H9 (cell line): ENCODE data around the gene ISOC1. TPM values are rescaled to one million over a fixed set of nuclear protein-coding genes. Genes with fewer than 3 reads are reported as not detected.

Source experiments
- DNase-seq: peaks from one replicate; pipeline ENCODE4 v3.0.0-alpha.2; 2017
- H2AFZ ChIP-seq: one replicate; pipeline ENCODE4 v1.6.1; 2013; ENCODE audit warnings: mild to moderate bottlenecking, low read length, control low read depth, moderate library complexity
- H2AK5ac ChIP-seq: 2 replicates; pipeline ENCODE4 v1.6.1; 2013; ENCODE audit warnings: low read length, control low read depth, mixed read lengths; ENCODE audit not compliant: insufficient read length
- H2BK120ac ChIP-seq: one replicate; pipeline ENCODE4 v1.6.1; 2013; ENCODE audit warnings: low read depth, mild to moderate bottlenecking, low read length, control low read depth, inconsistent platforms; ENCODE audit not compliant: poor library complexity, severe bottlenecking
- H2BK12ac ChIP-seq: 2 replicates; pipeline ENCODE4 v1.6.1; 2013; ENCODE audit warnings: low read length, control low read depth, mixed read lengths, low read depth; ENCODE audit not compliant: insufficient read length
- H2BK15ac ChIP-seq: 2 replicates; pipeline ENCODE4 v1.6.1; 2013; ENCODE audit warnings: low read depth, low read length, control low read depth
- H2BK20ac ChIP-seq: one replicate; pipeline ENCODE4 v1.6.1; 2013; ENCODE audit warnings: low read depth, mild to moderate bottlenecking, low read length, control low read depth, inconsistent platforms; ENCODE audit not compliant: poor library complexity, severe bottlenecking
- H2BK5ac ChIP-seq: 2 replicates; pipeline ENCODE4 v1.6.1; 2013; ENCODE audit warnings: low read length, control low read depth, mixed read lengths; ENCODE audit not compliant: insufficient read length
- H3K14ac ChIP-seq: 2 replicates; pipeline ENCODE4 v1.6.1; 2013; ENCODE audit warnings: low read length, control low read depth; ENCODE audit not compliant: insufficient read depth
- H3K18ac ChIP-seq: 2 replicates; pipeline ENCODE4 v1.6.1; 2013; ENCODE audit warnings: low read depth, mild to moderate bottlenecking, mixed read lengths, low read length, control low read depth; ENCODE audit not compliant: insufficient read length
- H3K23ac ChIP-seq: 2 replicates; pipeline ENCODE4 v1.6.1; 2013; ENCODE audit warnings: low read length, control low read depth, mixed read lengths, low read depth; ENCODE audit not compliant: insufficient read length
- H3K23me2 ChIP-seq: 2 replicates; pipeline ENCODE4 v1.6.1; 2013; ENCODE audit warnings: low read depth, mild to moderate bottlenecking, mixed read lengths, low read length, control low read depth; ENCODE audit not compliant: insufficient read length, poor library complexity, severe bottlenecking
- H3K27ac ChIP-seq: 2 replicates; pipeline ENCODE4 v1.5.1; 2013; ENCODE audit warnings: low read length, control low read depth, mixed read lengths, low read depth; ENCODE audit not compliant: insufficient read length
- H3K27me3 ChIP-seq: 2 replicates; pipeline ENCODE4 v1.6.1; 2013; ENCODE audit warnings: low read length, control low read depth, inconsistent platforms; ENCODE audit not compliant: insufficient read depth
- H3K4ac ChIP-seq: 2 replicates; pipeline ENCODE4 v1.6.1; 2013; ENCODE audit warnings: low read depth, mild to moderate bottlenecking, control low read depth, inconsistent platforms, low read length, moderate library complexity
- H3K4me1 ChIP-seq: 2 replicates; pipeline ENCODE4 v1.6.1; 2013; ENCODE audit warnings: low read length, control low read depth, inconsistent platforms; ENCODE audit not compliant: insufficient read depth
- H3K4me2 ChIP-seq: 2 replicates; pipeline ENCODE4 v1.6.1; 2013; ENCODE audit warnings: low read length, control low read depth, mixed read lengths; ENCODE audit not compliant: insufficient read length, insufficient read depth
- H3K56ac ChIP-seq: 2 replicates; pipeline ENCODE4 v1.6.1; 2013; ENCODE audit warnings: low read depth, mild to moderate bottlenecking, mixed read lengths, low read length, control low read depth; ENCODE audit not compliant: insufficient read length
- H3K79me1 ChIP-seq: 2 replicates; pipeline ENCODE4 v1.6.1; 2013; ENCODE audit warnings: low read depth, mild to moderate bottlenecking, moderate library complexity, low read length, control low read depth, inconsistent platforms; ENCODE audit not compliant: insufficient read depth, poor library complexity, severe bottlenecking
- H3K79me2 ChIP-seq: 2 replicates; pipeline ENCODE4 v1.6.1; 2013; ENCODE audit warnings: low read length, control low read depth, inconsistent platforms; ENCODE audit not compliant: insufficient read depth
- H3K9ac ChIP-seq: 2 replicates; pipeline ENCODE4 v1.6.1; 2013; ENCODE audit warnings: low read length, control low read depth, mixed read lengths; ENCODE audit not compliant: insufficient read length; ENCODE audit errors: extremely low read depth
- H3K9me3 ChIP-seq: one replicate; pipeline ENCODE4 v1.6.1; 2013; ENCODE audit warnings: low read depth, low read length, inconsistent platforms; ENCODE audit not compliant: control insufficient read depth
- H3T11ph ChIP-seq: one replicate; pipeline ENCODE4 v1.6.1; 2013; ENCODE audit warnings: mild to moderate bottlenecking, low read length, control low read depth, inconsistent platforms
- H4K20me1 ChIP-seq: one replicate; pipeline ENCODE4 v1.6.1; 2013; ENCODE audit not compliant: control insufficient read depth, insufficient read length, insufficient read depth
- H4K5ac ChIP-seq: 2 replicates; pipeline ENCODE4 v1.6.1; 2013; ENCODE audit warnings: low read depth, mild to moderate bottlenecking, mixed read lengths, low read length, control low read depth; ENCODE audit not compliant: insufficient read length
- H4K8ac ChIP-seq: replicated peaks from 2 replicates; pipeline ENCODE4 v1.6.1; 2013; ENCODE audit warnings: low read length, control low read depth, mixed read lengths, low read depth; ENCODE audit not compliant: insufficient read length
- H4K91ac ChIP-seq: 2 replicates; pipeline ENCODE4 v1.6.1; 2013; ENCODE audit warnings: low read depth, mild to moderate bottlenecking, moderate library complexity, mixed read lengths, low read length, control low read depth; ENCODE audit not compliant: insufficient read length
- H3K27ac Mint-ChIP-seq, 3 experiments: 2 replicates in 2 of 3; 3 replicates in 1 of 3; pipeline ENCODE4 v1.8.0; 2020 to 2021; ENCODE audit warnings: mixed read lengths in 3 of 3, mild to moderate bottlenecking in 1 of 3, moderate library complexity in 1 of 3
- H3K27me3 Mint-ChIP-seq: 2 replicates; pipeline ENCODE4 v1.8.0; 2021; ENCODE audit warnings: low read depth, mild to moderate bottlenecking, moderate library complexity, mixed read lengths
- H3K36me3 Mint-ChIP-seq, 3 experiments: 2 replicates in 2 of 3; 3 replicates in 1 of 3; pipeline ENCODE4 v1.8.0; 2020 to 2021; ENCODE audit warnings: low read depth in 3 of 3, mixed read lengths in 3 of 3; ENCODE audit not compliant: insufficient read depth in 1 of 3
- H3K4me1 Mint-ChIP-seq, 2 experiments: 2 replicates each; pipeline ENCODE4 v1.8.0; 2020; ENCODE audit warnings: mixed read lengths in 2 of 2
- H3K4me3 Mint-ChIP-seq, 2 experiments: 2 replicates in 1 of 2; 3 replicates in 1 of 2; pipeline ENCODE4 v1.8.0; 2020 to 2021; ENCODE audit warnings: mild to moderate bottlenecking in 2 of 2, mixed read lengths in 2 of 2, moderate library complexity in 1 of 2
- H3K9me3 Mint-ChIP-seq, 2 experiments: 2 replicates in 1 of 2; 3 replicates in 1 of 2; pipeline ENCODE4 v1.8.0; 2020; ENCODE audit warnings: mild to moderate bottlenecking in 2 of 2, mixed read lengths in 2 of 2, moderate library complexity in 1 of 2
- CTCF ChIP-seq: fragments of 200-600 bp; sonication (generic); conservative IDR thresholded peaks from 3 replicates; pipeline ENCODE4 v1.8.0; 2021; ENCODE audit warnings: antibody characterized with exemption, mild to moderate bottlenecking
- WGBS: extraction: QIAGEN DNeasy Blood & Tissue Kit; methylation state at CpG from one replicate; pipeline ENCODE4 v1.1.7; 2013; ENCODE audit warnings: missing lambda C conversion rate, low lambda C conversion rate, mixed read lengths; ENCODE audit not compliant: insufficient read length; ENCODE audit errors: extremely low coverage; 5-methylcytosine and 5-hydroxymethylcytosine counted together
- total RNA-seq: library from RNA; stranded (reverse); gene quantifications from 2 replicates; pipeline ENCODE4 v1.2.1, GENCODE V29; 2021

ISOC1 gene
- total RNA-seq, 1 experiment from 2014 or later = 23.0 TPM

- Histone ChIP-seq H3K14ac (no peak overlapping the region), H3K9ac (no peak overlapping the region), H4K91ac (no peak overlapping the region), H3K56ac (no peak overlapping the region), H3K79me2 (no peaks in the 10 kb centered on the region), H3K23me2 (no peaks in the 10 kb centered on the region), H2BK15ac (no peak overlapping the region), H3K4me1 (peaks cover 3% of the 10 kb centered on the region; the same call in 1 of the 2 replicates), H3K4me2 (no peak overlapping the region), H3K27me3 (no peaks in the 10 kb centered on the region), H4K20me1 (no peaks in the 10 kb centered on the region), H2BK120ac (no peak overlapping the region), H2AK5ac (no peak overlapping the region), H2BK5ac (no peak overlapping the region), H3K9me3 (no peaks in the 10 kb centered on the region), H2BK20ac (no peak overlapping the region), H4K5ac (no peak overlapping the region), H2BK12ac (no peak overlapping the region), H2AFZ (no peak overlapping the region), H3K23ac (no peak overlapping the region), H3K18ac (no peak overlapping the region), H3K79me1 (no peaks in the 10 kb centered on the region), H3K27ac (no peak overlapping the region), H4K8ac (no peak overlapping the region), H3T11ph (no peak overlapping the region), H3K4ac (no peak overlapping the region)
- no peak overlapping the region for H3K27ac Mint-ChIP-seq
- WGBS = no CpG with 5 or more reads among the region's 3 CpGs
- peaks cover 7 to 18% of the 10 kb centered on the region in 2 experiments for H3K4me1 Mint-ChIP-seq
- TF ChIP-seq CTCF = no peak
- DNase-seq = no peak
- H3K36me3 Mint-ChIP-seq = no peaks in the 10 kb centered on the region
- H3K9me3 Mint-ChIP-seq = no peaks in the 10 kb centered on the region
- no peaks in the 10 kb centered on the region for H3K27me3 Mint-ChIP-seq
- H3K4me3 Mint-ChIP-seq = no peak overlapping the region
Observed at GRCh38 chr5:129120158-129120581, 25.6 kb downstream of the ISOC1 start.
